Measurements from ENCODE around the gene ZCCHC24. TPM values are rescaled to one million over a fixed set of nuclear protein-coding genes. Genes with fewer than 3 reads are reported as not detected.

Gene ZCCHC24
- total RNA-seq, 2 donors from 2014 or later: 45.6 to 85.9 TPM

DNA sequence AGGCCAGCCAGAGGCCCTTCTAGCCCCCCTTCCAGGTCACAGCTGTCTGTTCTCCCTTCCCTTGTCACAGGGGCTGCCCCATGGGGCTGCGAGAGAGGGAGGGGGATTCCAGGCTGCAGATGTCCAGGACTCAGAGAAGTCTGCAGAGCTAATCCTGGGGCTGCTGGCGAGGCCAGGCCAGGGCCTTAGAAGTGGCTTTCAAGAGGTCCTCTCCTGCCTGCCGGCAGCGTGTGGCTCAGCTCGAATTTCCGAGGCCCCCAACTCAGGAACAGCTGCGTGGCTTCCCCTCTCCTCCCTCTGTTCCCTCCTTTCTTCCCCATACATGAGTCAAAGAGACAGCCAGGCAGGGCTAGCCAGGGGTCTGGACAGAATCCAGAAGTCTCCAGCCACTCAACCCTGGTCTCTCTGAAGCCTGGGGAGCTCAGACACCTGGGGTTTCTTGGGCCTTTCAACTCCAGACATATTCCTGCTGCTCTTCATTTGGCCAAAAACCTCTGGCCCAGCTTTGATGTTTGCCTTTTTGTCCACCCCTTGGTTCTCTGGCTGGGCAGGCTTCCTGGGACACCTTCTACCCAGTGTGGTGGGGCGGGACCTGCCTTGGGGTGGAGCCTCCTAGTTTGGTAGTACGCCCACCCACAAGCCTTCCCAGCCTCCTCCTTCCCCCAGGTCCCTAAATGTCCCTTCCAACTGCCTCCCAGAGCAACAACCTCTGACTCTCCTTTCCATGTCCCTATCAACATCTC, 45.1 kb upstream of the ZCCHC24 start:
- Histone ChIP-seq H3K36me3 (no peaks in the 10 kb centered on the region), H3K4me1 (peaks cover 0 to 25% of the 10 kb centered on the region in 2 donors), H3K27me3 (no peaks in the 10 kb centered on the region), H3K9me3 (no peaks in the 10 kb centered on the region), H3K4me3 (no peak overlapping the region), H3K27ac (peak overlapping the region in 1 of 2 donors; percentile 29)
- no peak for DNase-seq (ENCODE audit: low spot score)
- TF ChIP-seq CTCF (IDR thresholded peaks at IDR 0.05): no peak

GRCh38 chr10:79488870-79489269, 43.4 kb upstream of the ZCCHC24 start:
- DNase-seq (ENCODE audit: low spot score): no peak
- Histone ChIP-seq H3K4me3 (no peak overlapping the region), H3K36me3 (no peaks in the 10 kb centered on the region), H3K27ac (peak overlapping the region; percentile 49 to 68), H3K9me3 (no peaks in the 10 kb centered on the region), H3K27me3 (no peaks in the 10 kb centered on the region), H3K4me1 (peaks cover 0 to 34% of the 10 kb centered on the region in 2 donors)
- TF ChIP-seq CTCF (IDR thresholded peaks at IDR 0.05): no peak

- no peaks in the 10 kb centered on the region for H3K27me3 ChIP-seq
- H3K27ac ChIP-seq: peak overlapping the region; percentile 67 to 68
- no peaks in the 10 kb centered on the region for H3K36me3 ChIP-seq
- TF ChIP-seq CTCF (IDR thresholded peaks at IDR 0.05): no peak
- H3K4me3 ChIP-seq: no peak overlapping the region
- peak; percentile 88 for DNase-seq (ENCODE audit: low spot score)
- peaks cover 0 to 38% of the 10 kb centered on the region in 2 donors for H3K4me1 ChIP-seq
- no peaks in the 10 kb centered on the region for H3K9me3 ChIP-seq
Observed at GRCh38 chr10:79488336-79488735, 42.9 kb upstream of the ZCCHC24 start.

DNA sequence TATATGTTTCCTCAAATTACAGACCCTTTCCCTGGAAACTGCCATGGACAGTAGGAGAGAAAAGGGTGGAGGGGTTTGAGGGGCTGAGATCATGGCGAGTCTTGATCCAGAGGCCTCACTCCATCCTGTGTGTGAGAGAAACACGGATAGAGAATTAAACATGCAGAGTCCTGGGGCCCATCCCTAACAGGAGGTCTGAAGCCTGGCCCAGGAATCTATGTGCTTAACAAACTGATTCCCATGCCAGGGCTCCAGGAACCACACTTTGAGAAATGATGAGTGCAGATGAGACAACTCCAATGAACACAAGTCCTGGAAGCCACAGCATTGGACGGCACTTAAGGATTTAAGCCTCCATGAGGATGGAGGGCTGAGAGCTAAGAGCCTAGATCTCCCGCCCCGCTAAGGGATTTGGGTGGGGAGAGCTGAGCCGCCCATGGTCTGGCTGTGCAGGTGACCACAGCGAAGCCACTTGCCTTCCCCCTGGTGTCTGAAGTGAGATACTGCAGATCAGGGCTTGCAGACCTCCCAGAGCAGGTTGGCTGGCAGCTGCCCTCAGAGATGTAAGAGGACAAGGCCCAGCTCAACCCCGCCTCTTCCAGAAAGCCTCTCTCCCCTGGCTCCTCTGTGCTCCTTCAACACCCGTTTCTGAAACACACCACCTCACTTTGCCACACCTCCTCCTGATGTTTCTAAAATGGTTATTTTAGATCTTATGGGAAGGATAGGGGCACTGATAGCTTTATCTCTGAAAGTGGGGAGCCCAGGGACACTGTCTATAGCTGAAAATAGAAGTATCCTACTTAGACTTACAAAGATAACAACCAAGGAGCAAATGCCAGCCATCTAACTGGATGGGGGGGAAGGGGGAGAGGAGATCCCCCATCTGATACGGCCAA, 42.1 kb upstream of the ZCCHC24 start:
- Histone ChIP-seq H3K27ac (peak overlapping the region; percentile 67 to 68), H3K4me3 (no peak overlapping the region), H3K36me3 (no peaks in the 10 kb centered on the region), H3K27me3 (no peaks in the 10 kb centered on the region), H3K4me1 (peaks cover 0 to 38% of the 10 kb centered on the region in 2 donors), H3K9me3 (no peaks in the 10 kb centered on the region)
- TF ChIP-seq CTCF (IDR thresholded peaks at IDR 0.05): peak; percentile 62 to 80
- DNase-seq (ENCODE audit: low spot score): peak; percentile 68

- H3K36me3 ChIP-seq: no peaks in the 10 kb centered on the region
- TF ChIP-seq CTCF (IDR thresholded peaks at IDR 0.05): no peak
- H3K27ac ChIP-seq: peak overlapping the region in 1 of 2 donors; percentile 27
- no peak for DNase-seq (ENCODE audit: low spot score)
- H3K9me3 ChIP-seq: no peaks in the 10 kb centered on the region
- no peak overlapping the region for H3K4me3 ChIP-seq
- H3K4me1 ChIP-seq: peaks cover 0 to 30% of the 10 kb centered on the region in 2 donors
- no peaks in the 10 kb centered on the region for H3K27me3 ChIP-seq
Observed at GRCh38 chr10:79484476-79484875, 39.1 kb upstream of the ZCCHC24 start.

Data from right atrium auricular region (tissue), 2 donors.